OCI-LY7 (cell line): ENCODE results near the gene RXRA. TPM values are rescaled to one million over a fixed set of nuclear protein-coding genes. Genes with fewer than 3 reads are reported as not detected.

ENCODE experiments used
- BruUV-seq: library from RNA; stranded (reverse); fragments of 400-500 nt; replicated peaks from 2 replicates; lab custom pipeline; 2021; lab: Mats Ljungman, UMichigan
- CTCF ChIA-PET: fragments of 300-600 bp; sonication (Branson Sonifier 250); formaldehyde crosslinking; loops from one replicate; lab custom pipeline; 2022; ENCODE audit warnings: antibody characterized with exemption; ENCODE audit not compliant: unreplicated experiment; lab: Charles Lee
- POLR2A ChIA-PET: fragments of 300-600 bp; sonication (Branson Sonifier 250); formaldehyde crosslinking; loops from one replicate; lab custom pipeline; 2022; ENCODE audit warnings: antibody characterized with exemption; lab: Charles Lee
- DNase-seq: peaks from one replicate; pipeline ENCODE4 v3.0.0-alpha.2; 2015; ENCODE audit warnings: low spot score
- H2AFZ ChIP-seq: fragments of 200-600 bp; sonication (generic), shearing (Covaris generic); 2 replicates; pipeline ENCODE4 v1.6.1; 2014; ENCODE audit warnings: mild to moderate bottlenecking, antibody characterized with exemption, low read length, moderate library complexity
- H3K27ac ChIP-seq: fragments of 200-600 bp; sonication (generic); 2 replicates; pipeline ENCODE4 v1.5.1; 2014; ENCODE audit warnings: mixed run types, low read depth, mild to moderate bottlenecking, moderate library complexity, low read length, inconsistent platforms; ENCODE audit not compliant: poor library complexity, severe bottlenecking
- H3K36me3 ChIP-seq: fragments of 200-600 bp; sonication (generic); 2 replicates; pipeline ENCODE4 v1.6.1; 2014; ENCODE audit warnings: mild to moderate bottlenecking, antibody characterized with exemption, low read length, moderate library complexity, mixed read lengths; ENCODE audit not compliant: insufficient read depth
- H3K4me1 ChIP-seq: fragments of 200-600 bp; sonication (generic); 2 replicates; pipeline ENCODE4 v1.5.1; 2014; ENCODE audit warnings: mild to moderate bottlenecking, low read length; ENCODE audit not compliant: insufficient read depth, poor library complexity, severe bottlenecking
- H3K4me2 ChIP-seq: fragments of 200-600 bp; sonication (generic); 2 replicates; pipeline ENCODE4 v1.6.1; 2014; ENCODE audit warnings: mild to moderate bottlenecking, low read length
- H3K4me3 ChIP-seq: fragments of 200-600 bp; sonication (generic); 2 replicates; pipeline ENCODE4 v1.5.1; 2014; ENCODE audit warnings: mild to moderate bottlenecking, low read depth, low read length; ENCODE audit not compliant: poor library complexity, severe bottlenecking
- H3K79me2 ChIP-seq: fragments of 200-600 bp; sonication (generic); 2 replicates; pipeline ENCODE4 v1.6.1; 2016; ENCODE audit warnings: low read depth, mild to moderate bottlenecking, low read length, moderate library complexity, mixed read lengths; ENCODE audit not compliant: insufficient read depth
- H3K9me2 ChIP-seq: fragments of 200-600 bp; sonication (generic); 2 replicates; pipeline ENCODE4 v1.6.1; 2016; ENCODE audit warnings: mild to moderate bottlenecking, low read length, mixed read lengths; ENCODE audit not compliant: insufficient read depth
- H3K9me3 ChIP-seq: fragments of 200-600 bp; sonication (generic); 2 replicates; pipeline ENCODE4 v1.6.1; 2014; ENCODE audit warnings: mild to moderate bottlenecking, mixed run types, low read length, mixed read lengths
- H4K20me1 ChIP-seq: fragments of 200-600 bp; sonication (generic); 2 replicates; pipeline ENCODE4 v1.6.1; 2014; ENCODE audit warnings: mild to moderate bottlenecking, antibody characterized with exemption, low read length, moderate library complexity, mixed read lengths; ENCODE audit not compliant: insufficient read depth
- EZH2phosphoT487 ChIP-seq: fragments of 200-600 bp; sonication (generic); IDR thresholded peaks from 2 replicates; pipeline ENCODE4 v1.6.1; 2018; ENCODE audit warnings: low read depth, borderline replicate concordance, mild to moderate bottlenecking, mixed run types, antibody characterized with exemption, low read length, moderate library complexity, mixed read lengths
- intact Hi-C: fragments of 100-400 bp; cut with micrococcal nuclease; formaldehyde crosslinking; loops from one replicate; pipeline ENCODE4 v1.10.0; 2022; ENCODE audit not compliant: unreplicated experiment
- total RNA-seq, 2 experiments: library from RNA; depleted of rRNA in 1 of 2; stranded (reverse); fragments of >200 nt in 1 of 2; shearing (Covaris generic) in 1 of 2; gene quantifications; 2 replicates each; pipeline ENCODE4 v1.2.3, GENCODE V29; 2014 to 2022
- TF ChIP-seq, protein P1 (sequence below): fragments of 200-600 bp; sonication (generic); conservative IDR thresholded peaks from 2 replicates; pipeline ENCODE4 v1.5.1; 2014; ENCODE audit warnings: mild to moderate bottlenecking, antibody characterized with exemption, low read length, moderate library complexity, mixed read lengths

Gene RXRA
- total RNA-seq, 2 experiments from 2014 or later, result 0.25 to 0.40 TPM

DNA sequence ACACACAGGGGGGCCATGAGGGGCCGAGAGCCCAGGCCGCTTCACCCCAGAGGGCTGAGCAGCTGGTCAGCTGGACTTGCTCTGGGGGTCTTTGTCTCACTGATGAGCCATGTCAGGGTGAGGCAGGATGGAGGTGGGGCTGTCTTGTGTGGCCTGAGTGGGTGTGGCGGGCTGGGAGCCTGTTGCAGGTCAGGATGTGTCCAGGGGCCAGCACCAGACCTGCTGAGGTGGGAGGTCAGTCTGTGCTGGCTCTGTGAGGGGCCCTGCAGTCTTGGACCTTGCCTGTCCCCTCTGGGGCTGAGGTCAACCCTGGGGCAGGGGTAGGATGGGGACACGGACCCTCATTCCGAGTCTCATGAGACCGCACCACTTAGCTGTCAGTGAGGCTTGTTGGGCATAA lies 56.9 kb downstream of the RXRA start:
- ChIA-PET POLR2A (no interaction called here), CTCF (interaction anchor here (0.6 kb wide), 1 partner anchor 599 kb away, joined by 3 read pairs; no protein-coding TSS in a partner anchor)
- BruUV-seq, result no TSS peak
- no peak overlapping the region for H3K4me3 ChIP-seq
- no peak overlapping the region for H2AFZ ChIP-seq
- DNase-seq, result no peak
- no peaks in the 10 kb centered on the region for H3K36me3 ChIP-seq
- TF ChIP-seq, protein P1, sequence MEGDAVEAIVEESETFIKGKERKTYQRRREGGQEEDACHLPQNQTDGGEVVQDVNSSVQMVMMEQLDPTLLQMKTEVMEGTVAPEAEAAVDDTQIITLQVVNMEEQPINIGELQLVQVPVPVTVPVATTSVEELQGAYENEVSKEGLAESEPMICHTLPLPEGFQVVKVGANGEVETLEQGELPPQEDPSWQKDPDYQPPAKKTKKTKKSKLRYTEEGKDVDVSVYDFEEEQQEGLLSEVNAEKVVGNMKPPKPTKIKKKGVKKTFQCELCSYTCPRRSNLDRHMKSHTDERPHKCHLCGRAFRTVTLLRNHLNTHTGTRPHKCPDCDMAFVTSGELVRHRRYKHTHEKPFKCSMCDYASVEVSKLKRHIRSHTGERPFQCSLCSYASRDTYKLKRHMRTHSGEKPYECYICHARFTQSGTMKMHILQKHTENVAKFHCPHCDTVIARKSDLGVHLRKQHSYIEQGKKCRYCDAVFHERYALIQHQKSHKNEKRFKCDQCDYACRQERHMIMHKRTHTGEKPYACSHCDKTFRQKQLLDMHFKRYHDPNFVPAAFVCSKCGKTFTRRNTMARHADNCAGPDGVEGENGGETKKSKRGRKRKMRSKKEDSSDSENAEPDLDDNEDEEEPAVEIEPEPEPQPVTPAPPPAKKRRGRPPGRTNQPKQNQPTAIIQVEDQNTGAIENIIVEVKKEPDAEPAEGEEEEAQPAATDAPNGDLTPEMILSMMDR, result no peak
- TF ChIP-seq EZH2phosphoT487, result no peak
- no peak overlapping the region for H3K4me2 ChIP-seq
- no peaks in the 10 kb centered on the region for H3K4me1 ChIP-seq
- H3K9me2 ChIP-seq, result no peaks in the 10 kb centered on the region
- no peaks in the 10 kb centered on the region for H3K79me2 ChIP-seq
- intact Hi-C loops, result no loop called here
- H4K20me1 ChIP-seq, result no peaks in the 10 kb centered on the region
- H3K27ac ChIP-seq, result no peak overlapping the region
- no peaks in the 10 kb centered on the region for H3K9me3 ChIP-seq

DNA sequence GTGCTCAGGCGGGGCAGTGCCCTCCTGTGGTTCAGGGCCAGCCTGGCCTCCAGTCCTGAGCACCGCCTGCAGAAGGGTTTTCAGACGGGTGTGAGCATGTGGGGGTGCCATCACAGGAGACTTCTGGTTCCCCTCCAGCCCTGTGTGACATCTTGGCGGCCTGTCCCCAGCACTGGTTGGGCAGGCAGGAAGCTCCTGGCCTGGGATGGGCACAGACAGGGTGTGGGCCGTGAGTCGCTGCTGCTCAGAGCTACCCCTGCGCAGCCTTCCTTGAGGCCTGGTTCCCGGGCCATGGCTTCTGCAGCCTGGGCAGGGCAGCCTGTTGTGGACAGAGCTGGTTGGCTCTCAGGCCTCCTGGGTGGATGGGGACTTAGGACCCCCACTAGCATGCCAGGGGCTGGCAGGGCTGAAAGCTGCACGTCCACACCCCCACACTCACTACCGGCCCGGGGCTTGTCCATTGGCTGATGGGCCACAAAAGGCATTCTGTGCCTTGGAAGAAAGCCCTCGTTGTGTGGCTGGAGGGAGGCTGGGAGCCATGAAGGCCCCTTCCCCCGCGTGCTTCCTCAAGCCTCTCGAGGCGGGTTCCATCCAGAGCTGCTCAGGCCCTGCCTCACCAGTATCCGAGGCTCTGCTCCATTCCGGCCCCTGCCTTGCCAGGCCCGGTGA lies 58.7 kb downstream of the RXRA start:
- POLR2A ChIA-PET, result interaction anchor here (0.6 kb wide), 1 partner anchor 132 kb away, joined by 3 read pairs; no protein-coding TSS in a partner anchor
- no peak for DNase-seq
- no peaks in the 10 kb centered on the region for H3K36me3 ChIP-seq
- H2AFZ ChIP-seq, result no peak overlapping the region
- BruUV-seq, result no TSS peak
- no peak overlapping the region for H3K4me3 ChIP-seq
- no peak overlapping the region for H3K27ac ChIP-seq
- CTCF ChIA-PET, result no interaction called here
- TF ChIP-seq EZH2phosphoT487, result no peak
- TF ChIP-seq, protein P1, result no peak
- intact Hi-C loops, result no loop called here
- H3K4me2 ChIP-seq, result no peak overlapping the region
- no peaks in the 10 kb centered on the region for H3K9me3 ChIP-seq
- no peaks in the 10 kb centered on the region for H3K79me2 ChIP-seq
- no peaks in the 10 kb centered on the region for H3K4me1 ChIP-seq
- H4K20me1 ChIP-seq, result no peaks in the 10 kb centered on the region
- H3K9me2 ChIP-seq, result no peaks in the 10 kb centered on the region

DNA sequence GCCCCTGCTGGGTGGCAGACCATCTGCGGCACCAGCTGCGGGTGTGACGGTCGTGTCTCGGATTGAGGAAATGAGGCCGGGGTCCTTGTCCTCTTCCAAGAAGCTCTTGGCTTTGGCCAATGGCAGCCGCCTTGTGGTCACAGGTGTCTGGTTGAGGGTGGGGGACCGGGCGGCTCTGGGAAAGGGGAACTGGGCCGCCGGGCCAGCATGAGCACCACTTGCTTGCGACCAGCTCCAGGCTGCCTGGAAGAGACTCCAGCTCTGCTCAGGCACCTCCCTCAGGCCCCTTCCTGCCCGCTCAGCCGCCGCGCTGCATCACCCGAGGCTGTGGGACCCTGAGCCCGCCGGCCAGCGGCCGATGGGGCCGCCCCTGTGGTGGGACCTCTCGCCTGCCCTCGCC lies 59.7 kb downstream of the RXRA start:
- Histone ChIP-seq H3K4me1 (no peaks in the 10 kb centered on the region), H3K27ac (no peak overlapping the region), H3K36me3 (no peaks in the 10 kb centered on the region), H3K79me2 (no peaks in the 10 kb centered on the region), H3K4me2 (no peak overlapping the region), H4K20me1 (no peaks in the 10 kb centered on the region), H3K9me2 (no peaks in the 10 kb centered on the region), H2AFZ (no peak overlapping the region), H3K9me3 (no peaks in the 10 kb centered on the region), H3K4me3 (no peak overlapping the region)
- CTCF ChIA-PET, result interaction anchor here (0.5 kb wide), 1 partner anchor 115 kb away, joined by 3 read pairs; no protein-coding TSS in a partner anchor
- intact Hi-C loops, result no loop called here
- TF ChIP-seq, protein P1, result no peak
- no peak for TF ChIP-seq EZH2phosphoT487
- BruUV-seq, result no TSS peak
- DNase-seq, result no peak
- POLR2A ChIA-PET, result no interaction called here
